ENCODE measurements around the gene NKAP. TPM values are rescaled to one million over a fixed set of nuclear protein-coding genes. Genes with fewer than 3 reads are reported as not detected.

The NKAP gene
- total RNA-seq, result 1 to 10 TPM; 2.9 to 3.3 TPM
- 1 to 10 TPM; 2.4 TPM for polyA plus RNA-seq

GRCh38 chrX:119943185-119943988 is at the start of gene NKAP:
Gene NKAP (minus strand): TSS chrX:119943751. CDS start chrX:119943605, 146 bp downstream.
- Histone ChIP-seq H3K36me3 (ENCODE audit: control insufficient read depth in 4 of 4, insufficient read depth in 3 of 4, low read depth in 1 of 4, low read length in 3 of 4) (no peaks in the 10 kb centered on the region), H3K9me3 (ENCODE audit: control insufficient read depth in 4 of 4, low read length in 3 of 4) (no peaks in the 10 kb centered on the region), H3K9ac (ENCODE audit: low read depth in 1 of 2, low read length in 2 of 2) (peak within 1 kb of the TSS; percentile 8 to 17), H3K4me1 (ENCODE audit: control insufficient read depth in 4 of 4, insufficient read depth in 4 of 4, low read length in 3 of 4) (peaks cover 3 to 18% (median 9%) of the 10 kb centered on the region in 4 donors), H3K4me3 (ENCODE audit: low read depth in 1 of 3, low read length in 3 of 3) (peak within 1 kb of the TSS; percentile 56 to 81 (median 76)), H3K27ac (ENCODE audit: low read depth in 1 of 2, low read length in 2 of 2) (peak within 1 kb of the TSS; percentile 75 to 84), H3K27me3 (ENCODE audit: control insufficient read depth in 4 of 4, insufficient read depth in 4 of 4, low read length in 3 of 4) (no peaks in the 10 kb centered on the region)
- TF ChIP-seq ZBTB33 (IDR thresholded peaks at IDR 0.05) (peak; percentile 96), FOXA2 (IDR thresholded peaks at IDR 0.05) (peak; percentile 81), HNF4A (conservative IDR thresholded peaks at IDR 0.05) (peak; percentile 24), JUND (IDR thresholded peaks at IDR 0.05) (no peak), EGR1 (IDR thresholded peaks at IDR 0.05; ENCODE audit: low read depth in 2 of 2) (no peak), SP1 (IDR thresholded peaks at IDR 0.05) (peak; percentile 38), GABPA (IDR thresholded peaks at IDR 0.05 in 1 of 2, conservative IDR thresholded peaks at IDR 0.05 in 1 of 2) (peak; percentile 95), ATF3 (IDR thresholded peaks at IDR 0.05) (no peak), RXRA (IDR thresholded peaks at IDR 0.05) (peak in 1 of 2 donors; percentile 49), NR2F2 (IDR thresholded peaks at IDR 0.05) (peak; percentile 27), REST (IDR thresholded peaks at IDR 0.05) (peak; percentile 55), RAD21 (IDR thresholded peaks at IDR 0.05) (no peak), YY1 (IDR thresholded peaks at IDR 0.05) (peak; percentile 66), FOXA1 (IDR thresholded peaks at IDR 0.05) (peak; percentile 65), MAX (IDR thresholded peaks at IDR 0.05) (peak; percentile 58)
- under 1% methylated on average over 59 of the region's 59 CpGs for WGBS
- DNase-seq (ENCODE audit: low spot score), result peak; percentile 85

All from liver (tissue), 9 donors.